Lower leg skin (tissue), 3 donors: Measurements from ENCODE around the gene UBE2J1.

Experiments used
- CTCF ChIP-seq, 3 donors: fragments of 450-650 bp; IDR thresholded peaks; one replicate each; pipeline ENCODE4 v1.5.1; 2016; ENCODE audit warnings: antibody characterized with exemption in 3 of 3, mild to moderate bottlenecking in 3 of 3, moderate library complexity in 2 of 3
- POLR2A ChIP-seq, 2 donors: fragments of 450-650 bp; IDR thresholded peaks; one replicate each; pipeline ENCODE4 v1.6.1; 2016 to 2017; ENCODE audit warnings: antibody characterized with exemption in 2 of 2, mild to moderate bottlenecking in 1 of 2, moderate library complexity in 1 of 2

- TF ChIP-seq POLR2A (IDR thresholded peaks at IDR 0.05), result no peak
- TF ChIP-seq CTCF (IDR thresholded peaks at IDR 0.05), result no peak
These were observed 40.5 kb downstream of the UBE2J1 start for GRCh38 chr6:89311853-89312531.
